Measurements from ENCODE around the gene ACVR1C.

The ACVR1C gene

DNA sequence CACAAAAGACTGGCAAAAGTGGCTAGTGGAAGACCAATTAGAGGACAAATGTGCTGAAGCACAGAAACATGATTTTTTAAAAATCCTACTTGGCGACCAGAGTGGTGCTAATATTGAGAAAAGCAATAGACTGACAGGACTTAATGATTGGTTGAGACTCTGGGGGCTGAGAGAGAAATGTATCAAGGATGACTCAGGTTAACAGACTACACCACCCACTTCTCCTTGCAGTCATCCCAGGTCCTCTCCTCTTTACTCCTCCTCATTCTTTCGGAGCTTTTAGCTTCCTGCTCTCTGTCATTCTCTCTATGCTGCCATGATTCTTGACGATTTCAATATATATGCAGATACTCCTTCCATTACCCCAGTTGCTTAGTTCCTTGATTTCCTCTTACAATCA is 130.2 kb downstream of the ACVR1C start:
- TF ChIP-seq MAX (IDR thresholded peaks at IDR 0.05; ENCODE audit: low read depth, low read length): no peak
- no peak for TF ChIP-seq MYC (IDR thresholded peaks at IDR 0.05; ENCODE audit: low read depth, low read length)
- TF ChIP-seq, protein P1, sequence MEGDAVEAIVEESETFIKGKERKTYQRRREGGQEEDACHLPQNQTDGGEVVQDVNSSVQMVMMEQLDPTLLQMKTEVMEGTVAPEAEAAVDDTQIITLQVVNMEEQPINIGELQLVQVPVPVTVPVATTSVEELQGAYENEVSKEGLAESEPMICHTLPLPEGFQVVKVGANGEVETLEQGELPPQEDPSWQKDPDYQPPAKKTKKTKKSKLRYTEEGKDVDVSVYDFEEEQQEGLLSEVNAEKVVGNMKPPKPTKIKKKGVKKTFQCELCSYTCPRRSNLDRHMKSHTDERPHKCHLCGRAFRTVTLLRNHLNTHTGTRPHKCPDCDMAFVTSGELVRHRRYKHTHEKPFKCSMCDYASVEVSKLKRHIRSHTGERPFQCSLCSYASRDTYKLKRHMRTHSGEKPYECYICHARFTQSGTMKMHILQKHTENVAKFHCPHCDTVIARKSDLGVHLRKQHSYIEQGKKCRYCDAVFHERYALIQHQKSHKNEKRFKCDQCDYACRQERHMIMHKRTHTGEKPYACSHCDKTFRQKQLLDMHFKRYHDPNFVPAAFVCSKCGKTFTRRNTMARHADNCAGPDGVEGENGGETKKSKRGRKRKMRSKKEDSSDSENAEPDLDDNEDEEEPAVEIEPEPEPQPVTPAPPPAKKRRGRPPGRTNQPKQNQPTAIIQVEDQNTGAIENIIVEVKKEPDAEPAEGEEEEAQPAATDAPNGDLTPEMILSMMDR (IDR thresholded peaks at IDR 0.05; ENCODE audit: low read depth, low read length): no peak
- TF ChIP-seq POLR2A (IDR thresholded peaks at IDR 0.05; ENCODE audit: extremely low read depth, insufficient read length): no peak
- H3K4me3 ChIP-seq (ENCODE audit: low read depth, low read length): no peak overlapping the region
- no peak for DNase-seq (ENCODE audit: low read depth)

GRCh38 chr2:157497638-157498314 is 130.9 kb downstream of the ACVR1C start:
- H3K4me3 ChIP-seq (ENCODE audit: low read depth, low read length): no peak overlapping the region
- TF ChIP-seq MAX (IDR thresholded peaks at IDR 0.05; ENCODE audit: low read depth, low read length) (peak; percentile 27; the same call in 1 of the 2 replicates), MYC (IDR thresholded peaks at IDR 0.05; ENCODE audit: low read depth, low read length) (no peak)
- TF ChIP-seq, protein P1 (IDR thresholded peaks at IDR 0.05; ENCODE audit: low read depth, low read length): peak; percentile 66
- DNase-seq (ENCODE audit: low read depth): peak; percentile 53

DNA sequence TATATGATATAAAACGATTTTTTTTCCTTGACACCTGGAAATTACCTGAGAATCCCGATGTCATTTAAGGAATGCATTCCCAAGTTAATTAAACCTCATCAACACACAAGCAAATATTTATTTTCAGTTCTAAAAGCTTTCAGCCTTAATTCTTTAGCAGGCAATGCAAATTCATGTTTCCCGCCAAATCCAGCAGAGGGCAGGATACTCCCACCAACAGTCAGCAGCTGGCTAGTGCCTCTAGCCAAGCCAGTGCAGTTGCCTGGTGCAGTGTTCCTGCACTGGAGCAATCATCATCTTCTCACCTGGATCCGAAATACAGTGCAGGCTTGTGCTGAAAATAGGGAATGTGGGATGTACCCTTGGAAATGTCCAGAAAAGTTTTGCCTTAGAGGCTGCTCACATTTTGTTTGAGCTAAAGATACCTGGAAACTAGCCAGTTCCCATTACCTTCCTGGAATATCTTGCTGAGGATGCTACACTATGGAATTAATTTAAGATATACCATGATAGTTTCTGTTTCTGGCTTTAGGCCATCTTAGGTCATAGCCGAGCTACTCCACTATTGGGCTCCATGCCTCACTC is 136.4 kb downstream of the ACVR1C start:
- DNase-seq (ENCODE audit: low read depth): peak; percentile 64
- no peak for TF ChIP-seq MAX (IDR thresholded peaks at IDR 0.05; ENCODE audit: low read depth, low read length)
- TF ChIP-seq, protein P1 (IDR thresholded peaks at IDR 0.05; ENCODE audit: low read depth, low read length): peak; percentile 86
- H3K4me3 ChIP-seq (ENCODE audit: low read depth, low read length): no peak overlapping the region

- TF ChIP-seq, protein P1 (IDR thresholded peaks at IDR 0.05; ENCODE audit: low read depth, low read length): no peak
- no peak for TF ChIP-seq MYC (IDR thresholded peaks at IDR 0.05; ENCODE audit: low read depth, low read length)
- no peak for TF ChIP-seq POLR2A (IDR thresholded peaks at IDR 0.05; ENCODE audit: extremely low read depth, insufficient read length)
- TF ChIP-seq MAX (IDR thresholded peaks at IDR 0.05; ENCODE audit: low read depth, low read length): no peak
- H3K4me3 ChIP-seq (ENCODE audit: low read depth, low read length): no peak overlapping the region
- no peak for DNase-seq (ENCODE audit: low read depth)
Measured at GRCh38 chr2:157489983-157490382, 138.7 kb downstream of the ACVR1C start.

DNA sequence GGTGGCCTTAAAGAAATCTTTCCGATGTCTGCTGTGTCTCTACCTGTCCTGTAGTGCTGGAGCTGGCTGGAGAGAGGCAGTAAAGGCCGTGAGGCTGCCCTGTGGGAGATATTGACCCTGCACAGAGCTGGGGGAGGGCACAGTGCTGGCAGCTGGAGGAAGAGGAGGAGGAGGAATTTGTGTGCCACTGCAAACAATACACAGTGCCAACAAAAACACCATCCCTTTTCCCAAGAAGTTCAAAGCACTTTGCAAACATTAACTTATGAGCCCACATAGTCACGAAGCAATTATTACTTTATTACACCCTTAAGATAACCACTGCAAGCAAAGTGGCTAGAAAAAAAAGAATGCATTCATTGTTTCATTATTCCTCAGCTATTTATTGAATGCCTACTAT is 139.8 kb downstream of the ACVR1C start:
- TF ChIP-seq, protein P1 (IDR thresholded peaks at IDR 0.05; ENCODE audit: low read depth, low read length): no peak
- TF ChIP-seq MAX (IDR thresholded peaks at IDR 0.05; ENCODE audit: low read depth, low read length): no peak
- no peak for TF ChIP-seq POLR2A (IDR thresholded peaks at IDR 0.05; ENCODE audit: extremely low read depth, insufficient read length)
- TF ChIP-seq MYC (IDR thresholded peaks at IDR 0.05; ENCODE audit: low read depth, low read length): no peak
- no peak for DNase-seq (ENCODE audit: low read depth)
- H3K4me3 ChIP-seq (ENCODE audit: low read depth, low read length): no peak overlapping the region

Data from NB4 (cell line).